HG02623 (cell line): Measurements from ENCODE around the gene DCTN2.
"Not testable (repeated sequence)": the region's sequence is repeated elsewhere in the genome, so short reads cannot be mapped to it uniquely, and the experiment has no call there.

Experiments used
- ATAC-seq: cut with Tn5 transposase; IDR thresholded peaks from one replicate; pipeline ENCODE4 v1.9.1; 2021; ENCODE audit warnings: moderate library complexity; ENCODE audit not compliant: unreplicated experiment

Gene DCTN2

GRCh38 chr12:57577981-57578758, 31.2 kb upstream of the DCTN2 start:
- ATAC-seq, result no peak

DNA sequence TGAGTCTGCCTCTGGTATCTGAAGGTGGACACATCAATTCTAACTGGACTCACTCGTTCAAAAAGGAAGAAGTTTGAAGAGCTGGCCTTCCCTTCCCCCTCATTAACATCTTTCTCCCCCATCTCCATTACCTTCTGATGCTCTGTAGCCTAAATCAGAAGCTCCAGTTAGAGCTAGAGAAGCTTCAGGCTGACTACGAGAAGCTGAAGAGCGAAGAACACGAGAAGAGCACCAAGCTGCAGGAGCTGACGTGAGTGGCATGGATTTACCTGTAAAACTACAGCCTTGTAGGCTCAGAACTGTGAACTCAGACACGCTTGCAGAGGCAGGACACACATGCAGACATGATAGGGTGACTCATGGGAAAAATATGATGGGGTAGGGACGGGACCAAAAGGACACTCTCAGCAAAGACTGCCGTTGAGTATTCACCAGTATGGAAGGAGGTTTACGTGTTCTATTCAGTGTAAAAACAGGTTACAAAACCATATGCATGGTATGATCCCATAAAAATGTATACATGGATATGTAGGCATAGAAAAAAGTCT, 29.7 kb upstream of the DCTN2 start:
- no peak for ATAC-seq

- ATAC-seq, result no peak
These were observed 29.0 kb upstream of the DCTN2 start for GRCh38 chr12:57575771-57576612.

DNA sequence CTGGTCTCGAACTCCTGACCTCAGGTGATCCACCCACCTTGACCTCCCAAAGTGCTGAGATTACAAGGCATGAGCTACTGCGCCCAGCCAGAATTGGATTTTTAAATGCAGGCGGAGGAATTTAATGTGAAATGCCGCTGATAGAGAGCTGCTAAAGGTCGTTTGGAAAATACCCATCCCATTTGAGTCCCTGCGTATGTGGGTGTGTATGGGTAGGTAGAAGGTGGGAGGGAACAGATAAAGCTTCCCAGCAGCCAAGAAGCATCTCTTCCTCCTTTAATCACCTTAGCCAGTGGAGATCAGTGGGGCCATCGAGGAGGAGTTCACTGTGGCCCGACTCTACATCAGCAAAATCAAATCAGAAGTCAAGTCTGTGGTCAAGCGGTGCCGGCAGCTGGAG, 27.8 kb upstream of the DCTN2 start:
- ATAC-seq, result no peak

DNA sequence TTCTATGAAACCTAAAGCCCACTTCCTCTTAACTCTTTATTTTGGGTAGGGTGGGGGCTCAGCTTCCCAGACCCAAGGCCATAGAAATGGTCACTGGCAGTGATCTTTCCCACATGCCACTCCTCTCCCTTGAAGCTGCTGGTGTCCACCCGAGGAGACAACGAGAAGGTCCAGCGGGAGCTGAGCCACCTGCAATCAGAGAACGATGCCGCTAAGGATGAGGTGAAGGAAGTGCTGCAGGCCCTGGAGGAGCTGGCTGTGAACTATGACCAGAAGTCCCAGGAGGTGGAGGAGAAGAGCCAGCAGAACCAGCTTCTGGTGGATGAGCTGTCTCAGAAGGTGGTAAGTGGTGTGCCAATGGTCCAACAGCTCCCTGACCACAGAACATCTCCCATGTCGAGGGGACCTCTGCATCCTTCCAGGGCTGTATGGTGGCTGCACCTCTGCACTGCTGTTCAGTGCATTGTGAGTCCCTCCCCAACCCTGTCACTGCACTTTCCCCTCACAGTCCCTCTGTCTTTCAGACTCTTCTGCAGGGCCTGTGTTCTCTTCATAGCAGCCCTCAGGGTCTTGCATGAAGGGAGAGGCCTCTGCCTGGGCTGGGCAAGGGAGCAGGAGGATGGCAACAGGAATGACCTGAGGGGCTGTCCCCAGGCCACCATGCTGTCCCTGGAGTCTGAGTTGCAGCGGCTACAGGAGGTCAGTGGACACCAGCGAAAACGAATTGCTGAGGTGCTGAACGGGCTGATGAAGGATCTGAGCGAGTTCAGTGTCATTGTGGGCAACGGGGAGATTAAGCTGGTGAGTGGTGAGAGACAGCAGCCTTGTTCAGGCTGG, 25.2 kb upstream of the DCTN2 start:
- ATAC-seq, result no peak

DNA sequence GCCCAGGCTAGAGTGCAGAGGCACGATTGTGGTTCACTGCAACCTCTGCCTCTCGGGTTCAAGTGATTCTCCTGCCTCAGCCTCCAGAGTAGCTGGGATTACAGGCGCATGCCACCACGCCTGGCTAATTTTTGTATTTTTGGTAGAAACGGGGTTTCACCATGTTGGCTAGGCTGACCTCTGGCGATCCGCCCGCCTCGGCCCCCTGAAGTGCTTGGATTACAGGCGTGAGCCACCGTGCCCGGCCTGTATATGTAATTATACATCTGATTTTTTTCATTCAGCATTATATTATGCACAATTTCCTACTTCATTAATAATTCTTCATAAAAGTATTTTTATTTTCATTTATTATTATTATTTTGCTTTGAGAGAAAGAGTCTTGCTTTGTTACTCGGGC, 23.4 kb upstream of the DCTN2 start:
- not testable (repeated sequence) for ATAC-seq

- ATAC-seq, result no peak
These were observed 22.9 kb upstream of the DCTN2 start for GRCh38 chr12:57569858-57570257.

DNA sequence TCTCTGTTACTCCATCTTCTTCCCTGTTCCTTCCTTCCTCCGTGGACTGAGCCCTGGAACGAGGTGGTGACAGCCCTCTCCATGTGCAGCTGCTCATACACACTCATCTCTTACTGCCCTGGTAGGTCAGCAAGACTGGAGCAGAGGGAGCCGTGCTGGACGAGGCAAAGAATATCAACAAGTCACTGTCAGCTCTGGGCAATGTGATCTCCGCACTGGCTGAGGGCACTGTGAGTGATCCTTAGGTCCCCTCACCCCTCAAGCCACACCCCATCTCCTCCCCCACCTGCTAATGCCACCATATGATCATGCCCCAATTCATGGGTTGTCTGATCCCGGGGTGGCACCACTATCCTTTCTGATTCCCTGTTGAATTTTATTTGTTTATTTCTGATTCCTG, 21.8 kb upstream of the DCTN2 start:
- no peak for ATAC-seq

DNA sequence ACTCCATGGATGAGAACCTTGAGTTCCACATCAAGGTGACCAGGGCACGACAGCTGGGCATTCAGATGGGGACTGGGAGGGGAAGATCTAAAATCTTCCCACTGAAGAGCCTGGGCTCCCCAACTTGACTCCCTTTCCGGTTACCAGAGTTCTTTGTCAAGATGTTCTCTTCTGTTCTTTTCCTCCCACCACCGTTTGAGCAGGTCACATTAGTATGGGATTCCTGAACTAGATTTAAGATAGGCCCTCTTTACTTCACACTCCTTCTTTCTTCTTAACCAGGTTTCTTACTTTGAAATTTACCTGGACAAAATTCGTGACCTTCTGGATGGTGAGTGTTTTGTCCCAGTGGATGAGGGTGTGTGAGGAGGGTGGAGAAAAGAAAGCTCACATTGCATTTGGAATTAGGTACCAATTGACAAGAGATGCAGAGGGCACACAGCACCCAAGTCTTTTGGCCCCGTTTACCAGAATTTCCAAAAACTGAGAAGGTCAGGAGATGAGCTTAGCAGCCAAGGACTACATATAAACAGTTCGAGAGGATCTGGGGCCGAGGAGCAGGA, 17.3 kb upstream of the DCTN2 start:
- ATAC-seq, result no peak

DNA sequence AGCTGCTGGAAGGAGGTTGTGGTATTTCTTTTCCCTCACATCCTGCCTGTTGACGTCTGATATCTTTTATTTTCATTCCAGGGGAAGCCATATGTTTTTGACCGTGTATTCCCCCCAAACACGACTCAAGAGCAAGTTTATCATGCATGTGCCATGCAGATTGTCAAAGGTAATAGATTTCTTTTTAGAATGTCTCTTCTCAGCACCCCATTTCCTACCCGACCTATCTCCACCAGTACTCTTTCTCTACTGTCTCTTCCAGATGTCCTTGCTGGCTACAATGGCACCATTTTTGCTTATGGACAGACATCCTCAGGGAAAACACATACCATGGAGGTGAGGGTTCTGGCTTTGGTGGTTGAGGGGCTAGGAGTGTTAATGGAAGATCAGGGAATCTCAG, 16.4 kb upstream of the DCTN2 start:
- no peak for ATAC-seq

DNA sequence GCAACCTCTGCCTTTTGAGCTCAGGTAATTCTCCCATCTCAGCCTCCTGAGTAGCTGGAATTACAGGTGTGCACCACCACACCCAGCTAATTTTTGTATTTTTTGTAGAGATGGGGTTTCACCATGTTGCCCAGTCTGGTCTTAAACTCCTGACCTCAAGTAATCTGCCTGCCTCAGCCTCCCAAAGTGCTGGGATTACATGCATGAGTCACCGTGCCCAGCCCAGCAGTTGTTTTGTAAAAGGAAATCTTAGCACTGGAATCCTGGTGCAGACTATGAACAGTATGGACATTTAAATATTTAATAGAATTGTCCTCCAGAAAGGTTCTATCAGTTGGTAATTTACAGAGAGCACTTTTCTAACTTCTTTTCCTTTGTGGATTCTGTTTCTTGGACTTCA, 14.1 kb upstream of the DCTN2 start:
- not testable (repeated sequence) for ATAC-seq

DNA sequence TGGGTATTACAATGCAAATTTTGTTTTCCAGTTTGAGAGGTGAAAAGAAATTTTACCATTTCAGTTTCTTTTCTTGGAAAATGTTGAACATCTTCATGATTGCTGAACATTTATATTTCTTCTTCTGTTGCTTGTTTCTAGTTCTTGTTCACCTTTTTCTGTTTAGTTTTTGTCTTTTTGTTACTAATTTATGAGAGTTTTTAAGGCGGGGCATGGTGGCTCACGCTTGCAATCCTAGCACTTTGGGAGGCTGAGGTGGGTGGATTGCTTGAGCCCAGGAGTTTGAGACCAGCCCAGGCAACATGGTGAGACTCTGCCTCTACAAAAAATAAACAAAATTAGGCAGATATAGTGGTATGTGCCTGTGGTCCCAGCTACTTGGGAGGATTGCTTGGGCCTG, 13.5 kb upstream of the DCTN2 start:
- ATAC-seq, result no peak

- no peak for ATAC-seq
These were observed 11.9 kb upstream of the DCTN2 start for GRCh38 chr12:57558864-57559263.

- no peak for ATAC-seq
These were observed 7.9 kb upstream of the DCTN2 start for GRCh38 chr12:57554897-57555296.

DNA sequence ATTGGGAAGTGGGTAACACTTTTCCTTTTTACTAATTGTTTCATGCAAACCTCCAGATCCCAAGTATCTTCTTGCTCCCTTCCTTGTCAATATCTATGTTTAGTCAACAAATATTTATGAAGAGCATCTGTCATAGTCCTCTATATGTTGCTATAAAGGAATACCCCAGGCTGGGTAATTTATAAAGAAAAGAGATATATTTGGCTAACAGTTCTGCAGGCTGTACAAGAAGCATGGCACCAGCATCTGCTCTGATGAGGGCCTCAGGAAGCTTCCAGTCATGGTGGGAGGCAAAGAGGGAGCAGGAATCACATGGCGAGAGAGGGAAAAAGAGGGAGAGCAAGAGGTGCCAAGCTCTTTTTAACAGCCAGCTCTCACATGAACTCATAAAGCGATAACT, 7.5 kb upstream of the DCTN2 start:
- no peak for ATAC-seq

DNA sequence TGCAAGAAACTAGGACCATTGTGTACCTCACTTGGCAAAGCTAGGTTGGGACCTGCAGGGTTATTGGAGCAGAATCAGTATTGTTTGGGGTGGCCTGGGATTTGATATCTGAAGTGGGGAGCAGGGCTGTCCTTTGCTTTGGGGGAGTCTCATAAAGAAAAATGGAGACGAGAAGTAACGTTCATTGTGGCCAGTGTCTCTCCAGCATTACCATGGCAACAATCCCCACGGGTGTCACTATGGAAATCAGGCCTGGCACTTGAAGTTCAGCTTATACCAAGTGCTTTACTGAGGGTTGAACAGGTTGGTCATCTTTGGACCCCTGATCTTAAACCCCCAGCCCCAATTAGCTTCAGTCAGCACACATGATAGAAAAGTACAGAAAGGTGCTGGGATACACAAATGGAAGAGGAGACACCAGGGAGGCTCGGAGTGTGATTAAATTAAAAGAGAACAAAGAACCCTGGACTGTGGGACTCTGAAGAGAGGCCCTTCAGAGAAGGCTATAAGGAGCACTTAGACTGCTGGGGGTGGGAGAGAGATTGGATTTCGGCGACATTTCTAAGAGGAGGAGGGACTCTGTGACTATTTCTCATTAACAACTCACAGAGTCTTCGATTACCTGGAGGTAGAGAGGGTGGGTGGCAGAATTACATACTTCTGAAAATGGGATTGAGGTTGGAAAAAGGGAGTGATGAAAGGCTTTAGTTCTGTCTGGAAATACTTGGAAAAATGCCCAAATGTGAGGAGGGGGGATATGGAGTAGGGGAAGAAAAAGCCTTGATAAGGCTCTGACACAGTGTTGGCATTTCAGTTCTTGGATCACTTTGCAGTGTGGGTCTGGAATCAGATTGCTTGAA, 6.6 kb upstream of the DCTN2 start:
- ATAC-seq, result no peak

- ATAC-seq, result no peak
These were observed 5.9 kb upstream of the DCTN2 start for GRCh38 chr12:57552835-57553313.

DNA sequence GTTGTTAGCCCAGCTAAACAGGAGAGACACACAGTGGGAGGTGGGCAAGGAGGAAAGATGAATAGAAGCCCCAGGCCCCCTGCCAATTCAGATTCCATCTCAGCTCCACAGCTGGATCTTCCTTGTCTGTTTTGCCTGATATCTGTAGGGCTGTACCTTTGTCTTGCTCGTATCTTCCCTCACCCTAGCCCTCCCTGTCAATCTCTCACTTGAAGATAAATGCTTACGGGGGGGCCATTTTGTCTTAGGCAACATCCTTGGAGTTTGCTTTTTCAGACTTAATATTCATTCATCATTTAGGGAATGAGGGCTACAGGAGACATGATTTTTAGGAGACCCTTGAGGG, 5.3 kb upstream of the DCTN2 start:
- no peak for ATAC-seq

GRCh38 chr12:57551637-57552305, 4.8 kb upstream of the DCTN2 start:
- no peak for ATAC-seq
